ENCODE measurements around the gene PTPN9. TPM values are rescaled to one million over a fixed set of nuclear protein-coding genes. Genes with fewer than 3 reads are reported as not detected.

The PTPN9 gene
- total and polyA plus RNA-seq, 2 of the 13 experiments (the other 11 are each of a cell fraction or from before 2014, with no cell fraction given) = 16.6 to 19.9 TPM

DNA sequence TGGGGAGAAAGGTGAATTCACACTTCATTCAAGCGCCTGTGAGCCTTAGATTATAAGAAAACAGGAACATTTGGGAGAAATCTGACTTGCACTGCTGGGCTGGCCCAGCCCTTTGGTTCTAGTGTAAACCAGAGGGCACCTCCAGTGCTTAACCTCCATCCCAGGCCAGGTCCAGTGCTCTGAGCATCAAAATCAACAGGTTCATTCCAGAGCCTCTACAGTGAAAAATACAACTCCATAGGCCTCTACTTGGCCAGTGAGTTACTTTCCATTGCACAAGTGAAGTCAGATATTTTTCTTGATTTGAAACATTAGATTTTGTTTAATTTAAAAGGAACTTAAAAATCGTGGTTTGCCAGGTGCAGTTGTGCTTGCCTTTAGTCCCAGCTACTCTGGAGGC lies 43.4 kb upstream of the PTPN9 start:
- ATAC-seq = no peak
- peaks cover 13% of the 10 kb centered on the region for H3K4me1 ChIP-seq (ENCODE audit: insufficient read depth, low read length)
- BruUV-seq (replicated peaks) = no TSS peak
- no peak for DNase-seq (ENCODE audit: low spot score)
- no peak overlapping the region for H3K9ac ChIP-seq (ENCODE audit: insufficient read depth, low read depth, low read length)
- in situ Hi-C loops (cut with HindIII; ENCODE audit: extremely low pct_ligation_motif_present, low pct_unique_long_range_greater_than_20kb) = no loop called here
- no peak overlapping the region for H2AFZ ChIP-seq (ENCODE audit: low read length)
- H3K9me3 ChIP-seq (ENCODE audit: low read length) = no peaks in the 10 kb centered on the region
- no peaks in the 10 kb centered on the region for H3K79me2 ChIP-seq (ENCODE audit: insufficient read depth, low read length)
- ChIA-PET POLR2A (no interaction called here), CTCF (ENCODE audit: low intra/inter-chr PET ratio, low total read pairs) (no interaction called here)
- WGBS (ENCODE audit: low lambda C conversion rate) = 80% methylated on average over 2 of the region's 2 CpGs
- H3K4me3 ChIP-seq (replicated peaks in 1 of 3; ENCODE audit: insufficient read depth in 1 of 3, low read depth in 2 of 3, low read length in 3 of 3) = no peak overlapping the region
- intact Hi-C loops (cut with micrococcal nuclease; ENCODE audit: unreplicated experiment) = no loop called here
- no peak overlapping the region for H3K4me2 ChIP-seq (ENCODE audit: low read depth, low read length)
- no peak for FAIRE-seq
- no peaks in the 10 kb centered on the region for H4K20me1 ChIP-seq (ENCODE audit: insufficient read depth, low read length)
- TF ChIP-seq RBFOX2 (IDR thresholded peaks at IDR 0.05; ENCODE audit: low read depth, low read length) = no peak
- H3K27ac ChIP-seq (ENCODE audit: extremely low read length, insufficient read depth, low read length) = no peak overlapping the region
- H3K27me3 ChIP-seq (ENCODE audit: control insufficient read depth in 1 of 2, insufficient read depth in 2 of 2, low read length in 2 of 2) = no peaks in the 10 kb centered on the region; a peak in 1 of 5 replicates
- H3K36me3 ChIP-seq (replicated peaks in 1 of 2; ENCODE audit: control insufficient read depth in 1 of 2, insufficient read depth in 2 of 2, low read length in 2 of 2) = peaks cover 2 to 18% of the 10 kb centered on the region in 2 experiments; a peak in 4 of 5 replicates

DNA sequence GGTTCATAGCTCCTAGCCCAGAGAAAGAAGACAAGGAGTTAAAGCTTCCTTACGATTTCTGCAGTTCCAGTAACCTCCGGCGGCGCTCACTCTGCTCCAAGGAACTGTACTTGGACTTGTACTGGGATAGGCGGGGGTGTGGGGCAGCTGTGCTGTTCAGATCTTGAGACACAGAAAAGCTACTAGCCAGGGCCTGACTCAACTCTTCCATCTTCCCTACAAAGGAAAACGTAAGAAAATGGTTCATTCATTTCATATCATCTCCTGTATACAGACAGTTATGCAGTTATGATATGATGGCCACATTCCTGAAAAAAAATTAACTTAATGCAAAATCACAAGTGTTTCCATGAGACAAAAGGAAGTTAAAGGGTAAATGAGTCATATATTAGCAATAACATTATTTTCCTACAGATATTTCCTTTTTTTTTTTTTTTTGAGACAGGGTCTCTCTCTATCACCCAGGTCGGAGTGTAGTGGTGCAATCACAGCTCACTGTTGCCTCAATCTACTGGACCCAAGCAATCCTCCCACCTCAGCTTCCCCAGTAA lies 41.8 kb upstream of the PTPN9 start:
- H3K36me3 ChIP-seq (replicated peaks in 1 of 2; ENCODE audit: control insufficient read depth in 1 of 2, insufficient read depth in 2 of 2, low read length in 2 of 2) = peaks cover 6 to 25% of the 10 kb centered on the region in 2 experiments
- BruUV-seq (replicated peaks) = no TSS peak
- H3K9ac ChIP-seq (ENCODE audit: insufficient read depth, low read depth, low read length) = no peak overlapping the region
- no peak for TF ChIP-seq ZNF678 (CRISPR knock-in tag; IDR thresholded peaks at IDR 0.05)
- TF ChIP-seq, protein P1, sequence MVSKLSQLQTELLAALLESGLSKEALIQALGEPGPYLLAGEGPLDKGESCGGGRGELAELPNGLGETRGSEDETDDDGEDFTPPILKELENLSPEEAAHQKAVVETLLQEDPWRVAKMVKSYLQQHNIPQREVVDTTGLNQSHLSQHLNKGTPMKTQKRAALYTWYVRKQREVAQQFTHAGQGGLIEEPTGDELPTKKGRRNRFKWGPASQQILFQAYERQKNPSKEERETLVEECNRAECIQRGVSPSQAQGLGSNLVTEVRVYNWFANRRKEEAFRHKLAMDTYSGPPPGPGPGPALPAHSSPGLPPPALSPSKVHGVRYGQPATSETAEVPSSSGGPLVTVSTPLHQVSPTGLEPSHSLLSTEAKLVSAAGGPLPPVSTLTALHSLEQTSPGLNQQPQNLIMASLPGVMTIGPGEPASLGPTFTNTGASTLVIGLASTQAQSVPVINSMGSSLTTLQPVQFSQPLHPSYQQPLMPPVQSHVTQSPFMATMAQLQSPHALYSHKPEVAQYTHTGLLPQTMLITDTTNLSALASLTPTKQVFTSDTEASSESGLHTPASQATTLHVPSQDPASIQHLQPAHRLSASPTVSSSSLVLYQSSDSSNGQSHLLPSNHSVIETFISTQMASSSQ (IDR thresholded peaks at IDR 0.05; ENCODE audit: low read depth) = no peak
- TF ChIP-seq, protein P1 (CRISPR knock-in tag; IDR thresholded peaks at IDR 0.05; ENCODE audit: borderline replicate concordance) = no peak
- no peak for TF ChIP-seq ZNF331 (CRISPR knock-in tag; IDR thresholded peaks at IDR 0.05)
- no peak for TF ChIP-seq ZNF775 (CRISPR knock-in tag; IDR thresholded peaks at IDR 0.05; ENCODE audit: borderline replicate concordance)
- TF ChIP-seq XBP1 (CRISPR knock-in tag; IDR thresholded peaks at IDR 0.05) = no peak
- TF ChIP-seq ZNF484 (CRISPR knock-in tag; IDR thresholded peaks at IDR 0.05; ENCODE audit: borderline replicate concordance, low read depth) = no peak
- in situ Hi-C loops (cut with HindIII; ENCODE audit: extremely low pct_ligation_motif_present, low pct_unique_long_range_greater_than_20kb) = no loop called here
- H2AFZ ChIP-seq (ENCODE audit: low read length) = no peak overlapping the region
- no peak overlapping the region for H3K27ac ChIP-seq (ENCODE audit: extremely low read length, insufficient read depth, low read length)
- intact Hi-C loops (cut with micrococcal nuclease; ENCODE audit: unreplicated experiment) = no loop called here
- no peaks in the 10 kb centered on the region for H3K79me2 ChIP-seq (ENCODE audit: insufficient read depth, low read length)
- WGBS (ENCODE audit: low lambda C conversion rate) = 93% methylated on average over 7 of the region's 7 CpGs
- H3K4me2 ChIP-seq (ENCODE audit: low read depth, low read length) = no peak overlapping the region
- no peaks in the 10 kb centered on the region for H3K4me1 ChIP-seq (ENCODE audit: insufficient read depth, low read length)
- DNase-seq (ENCODE audit: low spot score) (no peak), FAIRE-seq (no peak), ATAC-seq (no peak)
- no peaks in the 10 kb centered on the region for H3K9me3 ChIP-seq (ENCODE audit: low read length)
- ChIA-PET POLR2A (no interaction called here), CTCF (ENCODE audit: low intra/inter-chr PET ratio, low total read pairs) (no interaction called here)
- H4K20me1 ChIP-seq (ENCODE audit: insufficient read depth, low read length) = no peaks in the 10 kb centered on the region
- no peak overlapping the region for H3K4me3 ChIP-seq (replicated peaks in 1 of 3; ENCODE audit: insufficient read depth in 1 of 3, low read depth in 2 of 3, low read length in 3 of 3)
- no peaks in the 10 kb centered on the region; a peak in 1 of 5 replicates for H3K27me3 ChIP-seq (ENCODE audit: control insufficient read depth in 1 of 2, insufficient read depth in 2 of 2, low read length in 2 of 2)

Measured in HepG2 (cell line).